Upper lobe of left lung (tissue), 4 donors: ENCODE measurements around the gene NLRP14.

Experiments used
- POLR2A ChIP-seq, 4 donors: fragments of 450-650 bp; IDR thresholded peaks; one replicate each; pipeline ENCODE4 v1.5.1; 2016 to 2017; ENCODE audit warnings: antibody characterized with exemption in 4 of 4, mild to moderate bottlenecking in 2 of 4
- POLR2AphosphoS5 ChIP-seq, 2 donors: sonication (generic); formaldehyde crosslinking; IDR thresholded peaks; one replicate each; pipeline ENCODE4 v1.5.1; 2017; ENCODE audit warnings: antibody characterized with exemption in 2 of 2
- TF ChIP-seq, protein P1 (sequence below), 6 experiments: fragments of 450-650 bp in 4 of 6; fragments of 200-600 bp in 2 of 6; sonication (generic) in 2 of 6; IDR thresholded peaks; one replicate each; pipeline ENCODE4 v1.5.1; 2016 to 2019; ENCODE audit warnings: antibody characterized with exemption in 6 of 6

DNA sequence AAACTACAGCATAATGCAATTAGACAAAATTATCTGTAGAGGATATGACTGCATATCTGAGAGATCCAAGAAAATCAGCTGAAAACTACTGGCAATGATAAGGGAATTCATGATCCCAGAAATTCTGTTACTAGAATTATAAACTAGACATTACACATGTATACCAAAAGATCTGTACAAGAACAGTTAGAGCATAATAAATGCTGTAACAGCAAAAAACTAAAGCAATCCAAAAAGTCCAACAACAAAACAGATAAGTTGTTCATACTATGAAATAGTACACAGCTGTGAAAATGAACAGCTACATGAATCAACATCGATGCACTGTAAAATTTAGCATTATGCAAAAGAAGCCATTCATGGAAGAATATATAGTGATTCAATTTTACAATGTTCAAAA lies 6.2 kb upstream of the NLRP14 start:
- TF ChIP-seq, protein P1, sequence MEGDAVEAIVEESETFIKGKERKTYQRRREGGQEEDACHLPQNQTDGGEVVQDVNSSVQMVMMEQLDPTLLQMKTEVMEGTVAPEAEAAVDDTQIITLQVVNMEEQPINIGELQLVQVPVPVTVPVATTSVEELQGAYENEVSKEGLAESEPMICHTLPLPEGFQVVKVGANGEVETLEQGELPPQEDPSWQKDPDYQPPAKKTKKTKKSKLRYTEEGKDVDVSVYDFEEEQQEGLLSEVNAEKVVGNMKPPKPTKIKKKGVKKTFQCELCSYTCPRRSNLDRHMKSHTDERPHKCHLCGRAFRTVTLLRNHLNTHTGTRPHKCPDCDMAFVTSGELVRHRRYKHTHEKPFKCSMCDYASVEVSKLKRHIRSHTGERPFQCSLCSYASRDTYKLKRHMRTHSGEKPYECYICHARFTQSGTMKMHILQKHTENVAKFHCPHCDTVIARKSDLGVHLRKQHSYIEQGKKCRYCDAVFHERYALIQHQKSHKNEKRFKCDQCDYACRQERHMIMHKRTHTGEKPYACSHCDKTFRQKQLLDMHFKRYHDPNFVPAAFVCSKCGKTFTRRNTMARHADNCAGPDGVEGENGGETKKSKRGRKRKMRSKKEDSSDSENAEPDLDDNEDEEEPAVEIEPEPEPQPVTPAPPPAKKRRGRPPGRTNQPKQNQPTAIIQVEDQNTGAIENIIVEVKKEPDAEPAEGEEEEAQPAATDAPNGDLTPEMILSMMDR (IDR thresholded peaks at IDR 0.05), result no peak
- no peak for TF ChIP-seq POLR2A (IDR thresholded peaks at IDR 0.05)
- no peak for TF ChIP-seq POLR2AphosphoS5 (IDR thresholded peaks at IDR 0.05)
